UCSD-AML1 (cell line): ENCODE results near the gene VANGL2.

Experiments
- DNase-seq: peaks from one replicate; lab custom pipeline; 2025; ENCODE audit not compliant: unreplicated experiment; lab: John Stamatoyannopoulos, UW

VANGL2 gene

GRCh38 chr1:160459056-160459455 is 58.7 kb downstream of the VANGL2 start:
- no peak for DNase-seq

GRCh38 chr1:160459687-160460086 is 59.3 kb downstream of the VANGL2 start:
- no peak for DNase-seq

GRCh38 chr1:160460214-160460642 is 59.9 kb downstream of the VANGL2 start:
- no peak for DNase-seq

- DNase-seq, result no peak
Measured at GRCh38 chr1:160460683-160461287, 60.4 kb downstream of the VANGL2 start.

DNA sequence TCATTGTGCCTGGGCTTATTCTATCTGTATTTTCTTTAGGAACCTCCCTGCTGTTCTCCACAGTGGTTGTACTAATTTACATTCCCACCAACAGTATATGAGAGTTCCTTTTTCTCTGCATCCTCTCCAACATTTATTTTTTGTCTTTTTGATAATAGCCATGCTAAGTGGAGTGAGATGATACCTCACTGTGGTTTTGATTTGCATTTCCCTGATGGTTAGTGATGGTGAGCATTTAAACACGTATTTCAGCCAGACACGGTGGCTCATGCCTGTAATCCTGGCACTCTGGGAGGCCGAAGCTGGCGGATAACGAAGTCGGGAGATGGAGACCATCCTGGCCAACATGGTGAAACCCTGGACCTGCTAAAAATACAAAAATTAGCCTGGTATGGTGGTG is 64.8 kb downstream of the VANGL2 start:
- no peak for DNase-seq

DNA sequence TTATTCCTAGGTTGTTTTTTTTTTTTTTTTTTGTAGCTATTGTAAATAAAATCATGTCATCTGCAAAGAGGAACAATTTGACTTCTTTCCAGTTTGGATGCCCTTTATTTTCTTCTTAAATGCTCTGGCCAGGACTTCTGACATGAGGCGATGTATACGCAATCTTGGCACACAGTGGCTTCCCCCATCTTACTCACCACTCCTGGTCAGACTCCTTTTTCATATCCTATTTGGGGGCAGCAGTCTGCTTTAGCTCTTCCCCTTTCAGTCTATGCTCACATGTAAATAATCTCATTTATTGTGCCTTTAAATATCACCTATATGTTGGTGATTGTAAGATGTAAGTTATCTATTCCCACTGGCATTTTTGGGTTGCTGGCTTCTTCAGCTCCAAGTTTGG is 66.6 kb downstream of the VANGL2 start:
- DNase-seq, result no peak

GRCh38 chr1:160467576-160467975 is 67.2 kb downstream of the VANGL2 start:
- DNase-seq, result no peak

DNA sequence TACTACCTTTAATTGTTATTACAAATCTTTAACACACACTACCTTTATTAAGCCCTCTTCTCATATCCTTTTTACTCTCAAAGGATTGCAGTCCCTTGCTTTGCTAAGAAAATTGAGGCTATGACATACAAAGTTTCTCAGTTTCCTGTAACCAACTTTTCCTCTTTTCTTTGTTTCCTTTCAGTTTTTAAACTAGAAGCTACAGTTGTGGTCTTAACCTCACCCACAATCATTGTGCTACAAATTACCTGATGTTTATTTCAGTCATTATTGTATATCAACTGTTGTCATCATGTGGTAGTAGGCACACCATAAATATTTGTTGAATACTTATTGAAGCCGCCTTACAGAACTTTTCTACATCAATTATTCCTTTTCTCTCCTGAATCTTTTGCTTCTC is 70.9 kb downstream of the VANGL2 start:
- DNase-seq, result no peak

DNA sequence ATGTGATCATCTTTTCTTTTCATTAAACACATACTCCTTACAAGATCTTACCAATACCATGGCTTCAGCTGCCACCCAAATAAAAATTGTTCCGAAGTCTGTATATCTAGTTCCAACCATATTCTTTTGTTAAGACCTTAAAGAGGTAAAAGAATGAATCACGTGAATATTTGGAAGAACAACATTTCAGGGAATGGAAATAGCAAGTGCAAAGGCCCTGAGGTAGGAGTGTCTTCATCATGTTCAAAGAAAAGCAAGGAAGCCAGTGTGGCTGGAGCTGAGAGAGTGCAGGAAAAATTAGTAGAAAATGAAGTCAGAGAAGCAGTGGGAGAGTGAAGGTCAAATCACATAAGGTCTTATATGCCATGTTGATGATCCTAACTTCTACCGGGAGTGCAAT is 71.7 kb downstream of the VANGL2 start:
- no peak for DNase-seq

GRCh38 chr1:160474392-160475242 is 74.3 kb downstream of the VANGL2 start:
- DNase-seq, result no peak
